ENCODE measurements around the gene LRCOL1. TPM values are rescaled to one million over a fixed set of nuclear protein-coding genes. Genes with fewer than 3 reads are reported as not detected.

LRCOL1 gene
- total and polyA plus RNA-seq, 4 donors: 0.47 to 0.72 (median 0.59) TPM; not detected in 1

GRCh38 chr12:132625731-132626430 lies 15.5 kb upstream of the LRCOL1 start:
- H3K36me3 ChIP-seq (ENCODE audit: control insufficient read depth, insufficient read depth, low read length): peaks cover 66% of the 10 kb centered on the region

DNA sequence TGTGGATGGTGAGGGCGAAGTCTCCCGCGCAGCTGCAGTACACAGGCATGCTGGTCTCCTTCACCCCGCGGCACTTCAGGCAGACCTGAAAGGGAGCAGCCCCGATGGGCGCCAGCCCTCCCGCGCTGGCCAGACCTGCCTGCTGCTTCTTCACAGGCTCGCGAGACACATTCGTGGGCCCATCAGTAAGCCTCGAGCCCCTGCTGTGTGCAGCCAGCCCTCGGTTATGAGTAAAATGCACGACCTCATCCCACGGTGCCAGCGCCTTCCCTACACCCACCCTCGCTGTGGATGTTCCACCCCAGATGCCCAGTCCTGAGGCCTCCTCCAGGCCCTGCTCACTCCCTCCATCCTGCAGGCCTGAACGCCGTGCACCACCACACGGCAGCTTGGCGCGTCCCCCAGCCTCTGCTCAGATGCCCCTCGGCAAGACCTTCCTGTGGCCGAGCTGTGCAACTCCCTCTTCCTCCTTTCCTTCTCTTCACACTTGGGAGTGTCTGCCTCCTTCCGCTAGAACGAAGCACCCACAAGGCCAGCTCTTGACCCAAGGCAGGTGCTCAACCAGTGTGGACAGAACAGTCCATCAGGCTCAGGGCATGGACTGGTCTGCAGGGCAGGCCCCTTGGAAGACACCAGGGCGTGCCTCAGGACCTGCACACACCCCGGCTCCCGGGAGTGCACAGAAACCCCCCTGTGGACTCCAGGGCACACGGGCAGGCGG lies 14.7 kb upstream of the LRCOL1 start:
- 87% methylated on average over 32 of the region's 32 CpGs for WGBS (ENCODE audit: insufficient coverage)
- no peak overlapping the region for H3K27ac ChIP-seq (ENCODE audit: low read depth, low read length)
- DNase-seq (ENCODE audit: low read depth in 4 of 6, low spot score in 6 of 6): no peak
- H3K27me3 ChIP-seq (ENCODE audit: control insufficient read depth, insufficient read depth, low read length): peaks cover 7% of the 10 kb centered on the region
- peaks cover 5% of the 10 kb centered on the region for H3K4me1 ChIP-seq (ENCODE audit: control insufficient read depth, insufficient read depth, low read length)
- H3K36me3 ChIP-seq (ENCODE audit: control insufficient read depth, insufficient read depth, low read length): peaks cover 59% of the 10 kb centered on the region
- no peaks in the 10 kb centered on the region for H3K9me3 ChIP-seq (ENCODE audit: control insufficient read depth, insufficient read depth, low read length)
- H3K4me3 ChIP-seq (ENCODE audit: low read depth, low read length): no peak overlapping the region

More at GRCh38 chr12:132625731-132626430, 15.5 kb upstream of the LRCOL1 start:
- no peak overlapping the region for H3K27ac ChIP-seq (ENCODE audit: low read depth, low read length)
- no peaks in the 10 kb centered on the region for H3K9me3 ChIP-seq (ENCODE audit: control insufficient read depth, insufficient read depth, low read length)
- 97% methylated on average over 24 of the region's 24 CpGs for WGBS (ENCODE audit: insufficient coverage)
- H3K27me3 ChIP-seq (ENCODE audit: control insufficient read depth, insufficient read depth, low read length): no peaks in the 10 kb centered on the region
- no peak overlapping the region for H3K4me3 ChIP-seq (ENCODE audit: low read depth, low read length)
- no peak for DNase-seq (ENCODE audit: low read depth in 4 of 6, low spot score in 6 of 6)
- peaks cover 5% of the 10 kb centered on the region for H3K4me1 ChIP-seq (ENCODE audit: control insufficient read depth, insufficient read depth, low read length)

GRCh38 chr12:132624186-132624855 lies 13.9 kb upstream of the LRCOL1 start:
- Histone ChIP-seq H3K4me1 (ENCODE audit: control insufficient read depth, insufficient read depth, low read length) (peaks cover 8% of the 10 kb centered on the region), H3K9me3 (ENCODE audit: control insufficient read depth, insufficient read depth, low read length) (no peaks in the 10 kb centered on the region), H3K27me3 (ENCODE audit: control insufficient read depth, insufficient read depth, low read length) (peaks cover 15% of the 10 kb centered on the region), H3K36me3 (ENCODE audit: control insufficient read depth, insufficient read depth, low read length) (peaks cover 52% of the 10 kb centered on the region), H3K27ac (ENCODE audit: low read depth, low read length) (no peak overlapping the region), H3K4me3 (ENCODE audit: low read depth, low read length) (no peak overlapping the region)
- WGBS (ENCODE audit: insufficient coverage): 88% methylated on average over 22 of the region's 22 CpGs
- DNase-seq (ENCODE audit: low read depth in 4 of 6, low spot score in 6 of 6): no peak

DNA sequence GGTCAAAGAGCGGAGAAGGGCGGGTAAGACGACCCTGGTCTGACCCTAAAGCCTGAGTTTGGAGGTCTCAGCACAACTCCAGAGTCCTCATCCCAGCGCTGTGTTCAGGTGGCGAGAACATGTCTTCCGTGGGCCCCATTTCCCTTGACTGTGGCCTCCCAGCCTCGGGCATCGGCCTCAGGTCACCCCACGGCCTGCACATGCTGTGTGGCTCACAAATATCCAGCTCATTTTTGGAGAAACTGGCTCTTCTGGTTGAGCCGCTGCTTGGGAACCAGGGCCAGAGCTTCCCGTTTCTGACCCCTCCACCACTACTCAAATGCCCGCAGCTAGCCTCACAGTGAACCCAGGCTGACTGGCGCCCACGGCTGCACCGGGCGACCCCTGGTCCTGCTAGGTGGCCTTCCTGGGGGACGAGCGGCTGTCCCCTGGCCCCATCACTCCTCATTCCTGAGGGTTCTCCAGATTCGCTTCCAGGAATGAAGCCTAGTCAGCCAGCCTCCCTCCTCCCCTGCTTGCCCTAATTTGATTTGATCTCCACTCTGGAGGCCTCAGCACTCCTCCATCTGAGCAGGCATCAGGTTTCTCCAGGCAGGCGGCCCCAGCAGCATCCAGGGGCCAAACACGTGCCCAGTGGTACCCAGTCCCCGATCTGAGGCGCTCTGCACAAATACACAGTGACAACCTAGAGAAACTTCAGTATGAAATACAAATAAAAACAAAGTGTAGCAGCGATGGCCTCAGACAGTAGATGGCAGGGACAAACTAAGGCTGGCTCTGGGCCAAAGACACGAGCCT lies 12.9 kb upstream of the LRCOL1 start:
- peaks cover 20% of the 10 kb centered on the region for H3K27me3 ChIP-seq (ENCODE audit: control insufficient read depth, insufficient read depth, low read length)
- peaks cover 10% of the 10 kb centered on the region for H3K4me1 ChIP-seq (ENCODE audit: control insufficient read depth, insufficient read depth, low read length)
- H3K9me3 ChIP-seq (ENCODE audit: control insufficient read depth, insufficient read depth, low read length): no peaks in the 10 kb centered on the region
- WGBS (ENCODE audit: insufficient coverage): 77% methylated on average over 23 of the region's 25 CpGs
- H3K36me3 ChIP-seq (ENCODE audit: control insufficient read depth, insufficient read depth, low read length): peaks cover 46% of the 10 kb centered on the region
- DNase-seq (ENCODE audit: low read depth in 4 of 6, low spot score in 6 of 6): no peak
- H3K4me3 ChIP-seq (ENCODE audit: low read depth, low read length): no peak overlapping the region
- no peak overlapping the region for H3K27ac ChIP-seq (ENCODE audit: low read depth, low read length)

DNA sequence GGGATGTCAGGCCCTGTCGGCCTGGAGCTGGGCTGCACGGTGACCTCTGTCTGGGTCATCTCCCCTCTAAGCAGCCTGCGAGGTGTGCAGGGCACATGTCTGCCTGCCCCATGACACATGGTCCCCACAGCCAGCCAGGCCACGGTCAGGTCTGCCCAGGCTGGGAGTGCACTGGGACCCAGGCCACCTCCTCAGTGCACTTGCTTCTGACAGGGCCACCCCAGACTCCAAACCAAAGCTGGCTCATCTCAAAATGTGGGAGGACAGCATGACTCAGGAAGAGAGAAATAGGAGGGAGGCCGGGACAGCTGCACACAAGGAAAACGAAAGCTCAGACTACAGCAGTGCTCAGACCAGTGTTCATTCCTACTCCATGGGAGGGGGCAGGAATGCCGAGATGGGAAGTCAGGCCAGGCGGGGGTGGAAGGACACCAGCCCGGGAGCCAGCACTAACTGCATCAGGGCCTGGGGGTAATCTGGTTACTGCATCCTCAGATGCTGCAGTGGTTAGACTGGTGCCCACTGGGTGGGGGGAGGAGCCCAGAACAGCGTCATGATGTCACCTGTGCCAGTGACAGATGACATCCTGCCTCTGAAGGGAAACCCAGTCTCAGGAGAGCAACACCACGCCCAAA lies 12.2 kb upstream of the LRCOL1 start:
- Histone ChIP-seq H3K27me3 (ENCODE audit: control insufficient read depth, insufficient read depth, low read length) (peaks cover 27% of the 10 kb centered on the region), H3K4me3 (ENCODE audit: low read depth, low read length) (no peak overlapping the region), H3K36me3 (ENCODE audit: control insufficient read depth, insufficient read depth, low read length) (peaks cover 46% of the 10 kb centered on the region), H3K9me3 (ENCODE audit: control insufficient read depth, insufficient read depth, low read length) (no peaks in the 10 kb centered on the region), H3K27ac (ENCODE audit: low read depth, low read length) (no peak overlapping the region), H3K4me1 (ENCODE audit: control insufficient read depth, insufficient read depth, low read length) (peaks cover 12% of the 10 kb centered on the region)
- DNase-seq (ENCODE audit: low read depth in 4 of 6, low spot score in 6 of 6): peak in 1 of 6 donors; percentile 23
- WGBS (ENCODE audit: insufficient coverage): 61% methylated on average over 10 of the region's 11 CpGs

GRCh38 chr12:132621657-132622435 lies 11.5 kb upstream of the LRCOL1 start:
- H3K4me1 ChIP-seq (ENCODE audit: control insufficient read depth, insufficient read depth, low read length): peaks cover 12% of the 10 kb centered on the region
- H3K4me3 ChIP-seq (ENCODE audit: low read depth, low read length): no peak overlapping the region
- H3K36me3 ChIP-seq (ENCODE audit: control insufficient read depth, insufficient read depth, low read length): peaks cover 46% of the 10 kb centered on the region
- no peaks in the 10 kb centered on the region for H3K9me3 ChIP-seq (ENCODE audit: control insufficient read depth, insufficient read depth, low read length)
- 85% methylated on average over 21 of the region's 21 CpGs for WGBS (ENCODE audit: insufficient coverage)
- H3K27me3 ChIP-seq (ENCODE audit: control insufficient read depth, insufficient read depth, low read length): peaks cover 34% of the 10 kb centered on the region
- no peak overlapping the region for H3K27ac ChIP-seq (ENCODE audit: low read depth, low read length)
- DNase-seq (ENCODE audit: low read depth in 4 of 6, low spot score in 6 of 6): no peak

GRCh38 chr12:132620899-132621656 lies 10.7 kb upstream of the LRCOL1 start:
- H3K27me3 ChIP-seq (ENCODE audit: control insufficient read depth, insufficient read depth, low read length): peaks cover 42% of the 10 kb centered on the region
- H3K27ac ChIP-seq (ENCODE audit: low read depth, low read length): no peak overlapping the region
- 77% methylated on average over 27 of the region's 28 CpGs for WGBS (ENCODE audit: insufficient coverage)
- no peak overlapping the region for H3K4me3 ChIP-seq (ENCODE audit: low read depth, low read length)
- H3K9me3 ChIP-seq (ENCODE audit: control insufficient read depth, insufficient read depth, low read length): peaks cover 1% of the 10 kb centered on the region
- H3K4me1 ChIP-seq (ENCODE audit: control insufficient read depth, insufficient read depth, low read length): peaks cover 12% of the 10 kb centered on the region
- no peak for DNase-seq (ENCODE audit: low read depth in 4 of 6, low spot score in 6 of 6)
- peaks cover 44% of the 10 kb centered on the region for H3K36me3 ChIP-seq (ENCODE audit: control insufficient read depth, insufficient read depth, low read length)
